SK-N-SH treated with all-trans-retinoic acid at 6 μM for 48 hours (cell line): ENCODE data around the gene OTUD3.

Source experiments
- ATAC-seq: fragments of 200-7000 bp; cut with Tn5 transposase; 3 replicates; pipeline ENCODE4 v1.9.1; 2020; ENCODE audit warnings: mild to moderate bottlenecking, moderate library complexity
- ARNTL ChIP-seq: fragments of 450-650 bp; formaldehyde crosslinking; IDR thresholded peaks from 2 replicates; pipeline ENCODE4 v1.5.0; 2020; ENCODE audit warnings: low read depth, mild to moderate bottlenecking, moderate library complexity, borderline replicate concordance
- BACH2 ChIP-seq: fragments of 250-450 bp; sonication (Bioruptor Pico); IDR thresholded peaks from 2 replicates; pipeline ENCODE4 v1.9.0; 2021; ENCODE audit warnings: mild to moderate bottlenecking, borderline replicate concordance
- CREB5 ChIP-seq: fragments of 250-450 bp; sonication (Bioruptor Pico); IDR thresholded peaks from 2 replicates; pipeline ENCODE4 v1.5.1; 2020; ENCODE audit warnings: low read depth, mild to moderate bottlenecking, moderate library complexity
- CSDC2 ChIP-seq: fragments of 250-450 bp; sonication (Bioruptor Pico); IDR thresholded peaks from 2 replicates; pipeline ENCODE4 v1.5.0; 2020; ENCODE audit warnings: mild to moderate bottlenecking, moderate library complexity
- CSRNP3 ChIP-seq: fragments of 250-450 bp; sonication (Bioruptor Pico); IDR thresholded peaks from 2 replicates; pipeline ENCODE4 v1.5.1; 2021; ENCODE audit warnings: mild to moderate bottlenecking, moderate library complexity
- GLIS3 ChIP-seq: fragments of 250-450 bp; sonication (Bioruptor Pico); IDR thresholded peaks from 2 replicates; pipeline ENCODE4 v1.5.0; 2020; ENCODE audit warnings: mild to moderate bottlenecking, moderate library complexity
- ISL1 ChIP-seq: fragments of 250-450 bp; sonication (Bioruptor Pico); IDR thresholded peaks from 2 replicates; pipeline ENCODE4 v2.1.2; 2022; ENCODE audit warnings: mild to moderate bottlenecking, moderate library complexity
- OSR1 ChIP-seq: fragments of 250-450 bp; sonication (Bioruptor Pico); IDR thresholded peaks from 2 replicates; pipeline ENCODE4 v1.8.0; 2022; ENCODE audit warnings: moderate library complexity, mild to moderate bottlenecking, inconsistent platforms
- PATZ1 ChIP-seq: fragments of 250-450 bp; sonication (Bioruptor Pico); IDR thresholded peaks from 2 replicates; pipeline ENCODE4 v1.8.0; 2020; ENCODE audit warnings: mild to moderate bottlenecking, moderate library complexity, borderline replicate concordance
- POU6F1 ChIP-seq: fragments of 250-450 bp; sonication (Bioruptor Pico); IDR thresholded peaks from 2 replicates; pipeline ENCODE4 v1.8.0; 2021; ENCODE audit warnings: low read depth, mild to moderate bottlenecking, moderate library complexity, borderline replicate concordance
- PPARA ChIP-seq: fragments of 250-450 bp; sonication (Bioruptor Pico); IDR thresholded peaks from 2 replicates; pipeline ENCODE4 v1.5.0; 2020; ENCODE audit warnings: mild to moderate bottlenecking, borderline replicate concordance
- TCF4 ChIP-seq: fragments of 250-450 bp; sonication (Bioruptor Pico); IDR thresholded peaks from 2 replicates; pipeline ENCODE4 v1.8.0; 2021; ENCODE audit warnings: mild to moderate bottlenecking, moderate library complexity, borderline replicate concordance
- TOX ChIP-seq: fragments of 250-450 bp; sonication (Bioruptor Pico); IDR thresholded peaks from 2 replicates; pipeline ENCODE4 v1.8.0; 2021; ENCODE audit warnings: mild to moderate bottlenecking, moderate library complexity, borderline replicate concordance
- TSHZ2 ChIP-seq: fragments of 250-450 bp; sonication (Bioruptor Pico); IDR thresholded peaks from 2 replicates; pipeline ENCODE4 v1.5.0; 2020; ENCODE audit warnings: mild to moderate bottlenecking, moderate library complexity
- ZC3H10 ChIP-seq: fragments of 250-450 bp; sonication (Bioruptor Pico); IDR thresholded peaks from 2 replicates; pipeline ENCODE4 v1.5.1; 2021; ENCODE audit warnings: mild to moderate bottlenecking, moderate library complexity
- ZFP3 ChIP-seq: fragments of 250-450 bp; sonication (Bioruptor Pico); IDR thresholded peaks from 2 replicates; pipeline ENCODE4 v1.5.0; 2020; ENCODE audit warnings: mild to moderate bottlenecking, moderate library complexity
- ZFP30 ChIP-seq: fragments of 450-650 bp; formaldehyde crosslinking; IDR thresholded peaks from 2 replicates; pipeline ENCODE4 v1.5.0; 2022; ENCODE audit warnings: mild to moderate bottlenecking, moderate library complexity
- ZNF565 ChIP-seq: fragments of 450-650 bp; formaldehyde crosslinking; conservative IDR thresholded peaks from 2 replicates; pipeline ENCODE4 v1.5.0; 2020; ENCODE audit warnings: low read depth, mild to moderate bottlenecking, moderate library complexity
- ZNF70 ChIP-seq: fragments of 450-650 bp; formaldehyde crosslinking; IDR thresholded peaks from 2 replicates; pipeline ENCODE4 v1.5.0; 2020; ENCODE audit warnings: mild to moderate bottlenecking, moderate library complexity
- ZNF8 ChIP-seq: fragments of 450-650 bp; formaldehyde crosslinking; IDR thresholded peaks from 2 replicates; pipeline ENCODE4 v1.5.0; 2020; ENCODE audit warnings: mild to moderate bottlenecking, moderate library complexity

OTUD3 gene

GRCh38 chr1:19942657-19943056, 60.5 kb downstream of the OTUD3 start:
- ATAC-seq: no peak
- TF ChIP-seq TSHZ2 (CRISPR knock-in tag): no peak
- no peak for TF ChIP-seq ZNF8
- no peak for TF ChIP-seq ZFP3 (CRISPR knock-in tag)
- no peak for TF ChIP-seq ZNF565 (CRISPR knock-in tag)
- no peak for TF ChIP-seq ARNTL
- TF ChIP-seq ISL1 (CRISPR knock-in tag): no peak
- no peak for TF ChIP-seq TCF4 (CRISPR knock-in tag)
- no peak for TF ChIP-seq ZFP30
- TF ChIP-seq BACH2: no peak
- TF ChIP-seq OSR1: no peak
- no peak for TF ChIP-seq ZC3H10 (CRISPR knock-in tag)
- TF ChIP-seq CSDC2 (CRISPR knock-in tag): no peak
- no peak for TF ChIP-seq TOX (CRISPR knock-in tag)
- TF ChIP-seq CSRNP3 (CRISPR knock-in tag): no peak
- no peak for TF ChIP-seq POU6F1 (CRISPR knock-in tag)
- no peak for TF ChIP-seq PPARA (CRISPR knock-in tag)
- TF ChIP-seq PATZ1 (CRISPR knock-in tag): no peak
- no peak for TF ChIP-seq GLIS3
- no peak for TF ChIP-seq CREB5 (CRISPR knock-in tag)

- TF ChIP-seq CSRNP3 (CRISPR knock-in tag) (no peak), ZNF565 (CRISPR knock-in tag) (no peak), ZC3H10 (CRISPR knock-in tag) (no peak), TSHZ2 (CRISPR knock-in tag) (no peak), ZNF70 (CRISPR knock-in tag) (no peak), BACH2 (no peak), ISL1 (CRISPR knock-in tag) (no peak)
- no peak for ATAC-seq
These were observed 63.7 kb downstream of the OTUD3 start for GRCh38 chr1:19945914-19946313.
